Mesendoderm (in vitro differentiated cells): ENCODE measurements around the gene CSNK1D.
"Not testable (repeated sequence)": the region's sequence is repeated elsewhere in the genome, so short reads cannot be mapped to it uniquely, and the experiment has no call there.

ENCODE experiments used
- DNase-seq: peaks from one replicate; pipeline ENCODE4 v3.0.0; 2013
- H2AK5ac ChIP-seq: 2 replicates; pipeline ENCODE4 v1.6.1; 2013; ENCODE audit warnings: low read length, inconsistent platforms
- H2BK120ac ChIP-seq: 2 replicates; pipeline ENCODE4 v1.6.1; 2013; ENCODE audit warnings: low read depth, mild to moderate bottlenecking, low read length, moderate library complexity, mixed read lengths
- H2BK15ac ChIP-seq: replicated peaks from 2 replicates; pipeline ENCODE4 v1.6.1; 2013; ENCODE audit warnings: low read depth, mild to moderate bottlenecking, moderate library complexity
- H2BK5ac ChIP-seq: 2 replicates; pipeline ENCODE4 v1.6.1; 2013; ENCODE audit warnings: low read length, inconsistent platforms
- H3K18ac ChIP-seq: 2 replicates; pipeline ENCODE4 v1.6.1; 2013; ENCODE audit warnings: mild to moderate bottlenecking, low read length, mixed read lengths
- H3K23ac ChIP-seq: one replicate; pipeline ENCODE4 v1.6.1; 2013; ENCODE audit warnings: low read length
- H3K27ac ChIP-seq: 2 replicates; pipeline ENCODE4 v1.5.1; 2013; ENCODE audit warnings: low read depth, mild to moderate bottlenecking, inconsistent platforms, low read length, moderate library complexity
- H3K27me3 ChIP-seq: 2 replicates; pipeline ENCODE4 v1.6.1; 2013; ENCODE audit warnings: low read length, control low read depth, mild to moderate bottlenecking, inconsistent platforms; ENCODE audit not compliant: insufficient read depth, poor library complexity
- H3K36me3 ChIP-seq: 2 replicates; pipeline ENCODE4 v1.6.1; 2013; ENCODE audit warnings: low read length, inconsistent platforms; ENCODE audit not compliant: control insufficient read depth, insufficient read depth
- H3K4ac ChIP-seq: one replicate; pipeline ENCODE4 v1.6.1; 2013; ENCODE audit warnings: low read depth, mild to moderate bottlenecking, low read length, moderate library complexity
- H3K4me1 ChIP-seq: 2 replicates; pipeline ENCODE4 v1.6.1; 2013; ENCODE audit warnings: low read depth, low read length, inconsistent platforms; ENCODE audit not compliant: control insufficient read depth
- H3K4me2 ChIP-seq: 2 replicates; pipeline ENCODE4 v1.6.1; 2013; ENCODE audit warnings: low read length
- H3K4me3 ChIP-seq: 2 replicates; pipeline ENCODE4 v1.5.1; 2013; ENCODE audit warnings: mild to moderate bottlenecking, low read length
- H3K56ac ChIP-seq: one replicate; pipeline ENCODE4 v1.6.1; 2013; ENCODE audit warnings: low read length
- H3K79me1 ChIP-seq: 2 replicates; pipeline ENCODE4 v1.6.1; 2013; ENCODE audit warnings: low read length, inconsistent platforms
- H3K79me2 ChIP-seq: 2 replicates; pipeline ENCODE4 v1.6.1; 2013; ENCODE audit warnings: mild to moderate bottlenecking, low read length; ENCODE audit not compliant: control insufficient read depth, insufficient read depth
- H3K9ac ChIP-seq: 2 replicates; pipeline ENCODE4 v1.6.1; 2013; ENCODE audit warnings: low read length, inconsistent platforms
- H4K5ac ChIP-seq: one replicate; pipeline ENCODE4 v1.6.1; 2013; ENCODE audit warnings: low read length
- H4K8ac ChIP-seq: one replicate; pipeline ENCODE4 v1.6.1; 2013; ENCODE audit warnings: low read depth, mild to moderate bottlenecking, control low read depth, low read length, moderate library complexity
- WGBS: extraction: QIAGEN DNeasy Blood & Tissue Kit; methylation state at CpG from one replicate; pipeline ENCODE4 v1.1.7; 2013; ENCODE audit warnings: low lambda C conversion rate, missing lambda C conversion rate; ENCODE audit not compliant: insufficient coverage; ENCODE audit errors: extremely low coverage; 5-methylcytosine and 5-hydroxymethylcytosine counted together

Gene CSNK1D

GRCh38 chr17:82267575-82268379, 5.7 kb downstream of the CSNK1D start:
- Histone ChIP-seq H3K56ac (no peak overlapping the region), H3K79me1 (peaks cover 33% of the 10 kb centered on the region), H3K36me3 (peaks cover 23% of the 10 kb centered on the region), H2AK5ac (no peak overlapping the region), H3K18ac (no peak overlapping the region), H3K79me2 (peaks cover 81% of the 10 kb centered on the region), H3K23ac (no peak overlapping the region), H3K4me3 (no peak overlapping the region), H2BK15ac (no peak overlapping the region), H3K4ac (no peak overlapping the region), H4K8ac (no peak overlapping the region), H3K4me1 (peaks cover 5% of the 10 kb centered on the region), H4K5ac (no peak overlapping the region), H2BK120ac (no peak overlapping the region), H2BK5ac (no peak overlapping the region), H3K27me3 (no peaks in the 10 kb centered on the region), H3K4me2 (no peak overlapping the region), H3K9ac (no peak overlapping the region), H3K27ac (no peak overlapping the region)
- DNase-seq = no peak
- no CpG with 5 or more reads among the region's 21 CpGs for WGBS

- Histone ChIP-seq H2BK5ac (no peak overlapping the region), H3K9ac (no peak overlapping the region), H3K27me3 (no peaks in the 10 kb centered on the region), H3K4me3 (no peak overlapping the region), H3K23ac (no peak overlapping the region), H3K56ac (no peak overlapping the region), H3K4me2 (no peak overlapping the region), H3K4me1 (no peaks in the 10 kb centered on the region), H4K5ac (no peak overlapping the region), H3K79me1 (peaks cover 33% of the 10 kb centered on the region), H2AK5ac (no peak overlapping the region), H2BK120ac (no peak overlapping the region), H3K79me2 (peaks cover 77% of the 10 kb centered on the region), H3K18ac (no peak overlapping the region), H3K27ac (no peak overlapping the region), H2BK15ac (no peak overlapping the region), H3K4ac (no peak overlapping the region), H4K8ac (no peak overlapping the region), H3K36me3 (peaks cover 25% of the 10 kb centered on the region)
- DNase-seq = no peak
- WGBS = no CpG with 5 or more reads among the region's 10 CpGs
Measured at GRCh38 chr17:82266142-82266541, 7.4 kb downstream of the CSNK1D start.

GRCh38 chr17:82263641-82264040, 9.9 kb downstream of the CSNK1D start:
- H2BK120ac ChIP-seq = no peak overlapping the region
- no peak overlapping the region for H2BK15ac ChIP-seq
- H4K8ac ChIP-seq = no peak overlapping the region
- no peak overlapping the region for H3K4ac ChIP-seq
- no peak overlapping the region for H4K5ac ChIP-seq
- peaks cover 34% of the 10 kb centered on the region for H3K36me3 ChIP-seq
- peaks cover 65% of the 10 kb centered on the region for H3K79me2 ChIP-seq
- no peaks in the 10 kb centered on the region for H3K27me3 ChIP-seq
- H3K4me1 ChIP-seq = no peaks in the 10 kb centered on the region
- H2BK5ac ChIP-seq = no peak overlapping the region
- H3K18ac ChIP-seq = no peak overlapping the region
- no peak overlapping the region for H3K9ac ChIP-seq
- H3K79me1 ChIP-seq = peaks cover 41% of the 10 kb centered on the region
- H3K4me3 ChIP-seq = no peak overlapping the region
- no peak overlapping the region for H3K27ac ChIP-seq
- H3K23ac ChIP-seq = no peak overlapping the region
- no peak overlapping the region for H2AK5ac ChIP-seq
- WGBS = no CpG with 5 or more reads among the region's 9 CpGs
- no peak overlapping the region for H3K4me2 ChIP-seq
- DNase-seq = no peak
- H3K56ac ChIP-seq = no peak overlapping the region

GRCh38 chr17:82262344-82262743, 11.2 kb downstream of the CSNK1D start:
- H3K4ac ChIP-seq = no peak overlapping the region
- no peak overlapping the region for H2BK5ac ChIP-seq
- H2BK120ac ChIP-seq = no peak overlapping the region
- peaks cover 37% of the 10 kb centered on the region for H3K36me3 ChIP-seq
- H3K4me2 ChIP-seq = no peak overlapping the region
- peaks cover 38% of the 10 kb centered on the region for H3K79me1 ChIP-seq
- peaks cover 58% of the 10 kb centered on the region for H3K79me2 ChIP-seq
- no peaks in the 10 kb centered on the region for H3K4me1 ChIP-seq
- H3K27me3 ChIP-seq = no peaks in the 10 kb centered on the region
- H3K23ac ChIP-seq = no peak overlapping the region
- no peak overlapping the region for H3K9ac ChIP-seq
- no peak overlapping the region for H4K5ac ChIP-seq
- H3K4me3 ChIP-seq = no peak overlapping the region
- no peak overlapping the region for H2AK5ac ChIP-seq
- H3K56ac ChIP-seq = no peak overlapping the region
- no peak overlapping the region for H2BK15ac ChIP-seq
- H3K27ac ChIP-seq = no peak overlapping the region
- no peak for DNase-seq
- H4K8ac ChIP-seq = no peak overlapping the region
- no CpG with 5 or more reads among the region's 4 CpGs for WGBS
- H3K18ac ChIP-seq = no peak overlapping the region

- H3K27me3 ChIP-seq, H3K4me1 ChIP-seq, H3K9ac ChIP-seq, H3K23ac ChIP-seq, H3K27ac ChIP-seq, H4K5ac ChIP-seq, H3K56ac ChIP-seq, DNase-seq, H2BK15ac ChIP-seq, H4K8ac ChIP-seq, H3K18ac ChIP-seq, H3K4me3 ChIP-seq, H3K4me2 ChIP-seq, H2BK120ac ChIP-seq, H2AK5ac ChIP-seq, H3K4ac ChIP-seq, H2BK5ac ChIP-seq: not testable (repeated sequence)
- WGBS = no CpG with 5 or more reads among the region's 8 CpGs
- Histone ChIP-seq H3K36me3 (peaks cover 37% of the 10 kb centered on the region), H3K79me2 (peaks cover 43% of the 10 kb centered on the region), H3K79me1 (peaks cover 39% of the 10 kb centered on the region)
Measured at GRCh38 chr17:82259972-82260961, 13.2 kb downstream of the CSNK1D start.
